HFF-Myc (cell line): ENCODE measurements around the gene ECHDC3.

Experiments used
- DNase-seq: peaks from one replicate; pipeline ENCODE4 v3.0.0-alpha.2; 2011; ENCODE audit warnings: low read depth; ENCODE audit errors: extremely low read depth
- H3K4me3 ChIP-seq: replicated peaks from 2 replicates; pipeline ENCODE4 v1.5.1; 2011; ENCODE audit warnings: low read depth, mild to moderate bottlenecking, control low read depth, low read length
- TF ChIP-seq, protein P1 (sequence below): IDR thresholded peaks from 2 replicates; pipeline ENCODE4 v1.5.1; 2012; ENCODE audit warnings: mild to moderate bottlenecking, low read depth, low read length, control low read depth; ENCODE audit errors: missing control alignments

ECHDC3 gene

DNA sequence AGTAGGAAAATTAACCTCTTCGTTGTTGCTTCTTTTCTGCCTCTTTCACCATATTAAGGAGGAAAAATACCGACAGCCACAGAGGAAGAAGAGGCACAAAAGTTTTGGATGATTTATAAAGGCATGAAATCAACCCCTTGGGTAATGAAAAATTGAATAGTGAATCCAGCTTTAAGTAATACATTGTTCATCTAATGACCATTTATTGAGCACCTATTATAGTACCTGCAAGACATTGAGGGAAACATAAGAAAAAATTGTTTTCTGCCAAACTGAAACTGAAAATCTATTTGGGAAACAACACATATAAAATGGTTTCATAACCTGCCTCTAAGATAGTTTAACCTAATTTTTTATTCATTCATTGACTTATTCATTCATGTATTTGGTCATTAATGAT is 8.2 kb downstream of the ECHDC3 start:
- no peak for DNase-seq
- no peak overlapping the region for H3K4me3 ChIP-seq

DNA sequence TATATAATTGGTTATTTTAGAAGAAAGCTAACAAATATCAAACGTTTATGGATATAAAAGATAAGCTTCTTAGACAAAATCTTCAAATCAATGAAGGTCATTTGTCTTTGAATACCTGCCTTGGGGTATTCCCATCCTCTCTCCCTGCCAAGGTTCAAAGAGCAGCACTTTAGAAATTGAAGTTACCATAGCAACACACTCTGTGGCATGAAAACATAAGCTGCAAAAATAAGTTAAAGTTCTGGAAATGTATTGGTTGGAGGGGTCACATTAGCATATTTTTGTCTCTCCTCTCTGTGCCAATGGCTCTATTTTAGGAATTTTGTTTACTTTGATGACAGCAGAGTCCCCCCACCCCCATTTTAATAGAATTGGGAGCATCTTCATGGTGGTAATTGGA is 12.0 kb downstream of the ECHDC3 start:
- TF ChIP-seq, protein P1, sequence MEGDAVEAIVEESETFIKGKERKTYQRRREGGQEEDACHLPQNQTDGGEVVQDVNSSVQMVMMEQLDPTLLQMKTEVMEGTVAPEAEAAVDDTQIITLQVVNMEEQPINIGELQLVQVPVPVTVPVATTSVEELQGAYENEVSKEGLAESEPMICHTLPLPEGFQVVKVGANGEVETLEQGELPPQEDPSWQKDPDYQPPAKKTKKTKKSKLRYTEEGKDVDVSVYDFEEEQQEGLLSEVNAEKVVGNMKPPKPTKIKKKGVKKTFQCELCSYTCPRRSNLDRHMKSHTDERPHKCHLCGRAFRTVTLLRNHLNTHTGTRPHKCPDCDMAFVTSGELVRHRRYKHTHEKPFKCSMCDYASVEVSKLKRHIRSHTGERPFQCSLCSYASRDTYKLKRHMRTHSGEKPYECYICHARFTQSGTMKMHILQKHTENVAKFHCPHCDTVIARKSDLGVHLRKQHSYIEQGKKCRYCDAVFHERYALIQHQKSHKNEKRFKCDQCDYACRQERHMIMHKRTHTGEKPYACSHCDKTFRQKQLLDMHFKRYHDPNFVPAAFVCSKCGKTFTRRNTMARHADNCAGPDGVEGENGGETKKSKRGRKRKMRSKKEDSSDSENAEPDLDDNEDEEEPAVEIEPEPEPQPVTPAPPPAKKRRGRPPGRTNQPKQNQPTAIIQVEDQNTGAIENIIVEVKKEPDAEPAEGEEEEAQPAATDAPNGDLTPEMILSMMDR, result no peak
- no peak for DNase-seq
- H3K4me3 ChIP-seq, result no peak overlapping the region

More for the DNA sequence above, 8.2 kb downstream of the ECHDC3 start:
- TF ChIP-seq, protein P1, result no peak

DNA sequence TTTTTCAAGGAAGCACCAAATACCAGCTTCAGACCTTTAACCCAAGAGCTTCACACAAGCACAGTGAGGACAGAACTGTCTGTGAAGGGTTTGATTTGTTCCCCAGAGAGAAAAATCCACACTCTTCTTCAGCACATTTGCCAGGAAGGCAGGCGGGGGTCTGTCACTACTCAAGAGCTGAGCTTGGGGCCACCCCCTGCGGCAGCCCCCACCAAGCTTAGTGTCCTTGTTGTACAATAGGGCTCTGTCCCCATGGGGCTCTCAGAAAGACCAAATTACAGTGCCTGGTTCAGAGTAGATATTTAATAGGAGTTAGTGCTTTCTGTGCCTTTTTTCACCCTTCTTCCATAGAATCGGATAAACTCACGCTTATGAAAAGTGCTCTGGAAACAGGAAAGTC is 12.4 kb downstream of the ECHDC3 start:
- TF ChIP-seq, protein P1, result no peak
- H3K4me3 ChIP-seq, result no peak overlapping the region

DNA sequence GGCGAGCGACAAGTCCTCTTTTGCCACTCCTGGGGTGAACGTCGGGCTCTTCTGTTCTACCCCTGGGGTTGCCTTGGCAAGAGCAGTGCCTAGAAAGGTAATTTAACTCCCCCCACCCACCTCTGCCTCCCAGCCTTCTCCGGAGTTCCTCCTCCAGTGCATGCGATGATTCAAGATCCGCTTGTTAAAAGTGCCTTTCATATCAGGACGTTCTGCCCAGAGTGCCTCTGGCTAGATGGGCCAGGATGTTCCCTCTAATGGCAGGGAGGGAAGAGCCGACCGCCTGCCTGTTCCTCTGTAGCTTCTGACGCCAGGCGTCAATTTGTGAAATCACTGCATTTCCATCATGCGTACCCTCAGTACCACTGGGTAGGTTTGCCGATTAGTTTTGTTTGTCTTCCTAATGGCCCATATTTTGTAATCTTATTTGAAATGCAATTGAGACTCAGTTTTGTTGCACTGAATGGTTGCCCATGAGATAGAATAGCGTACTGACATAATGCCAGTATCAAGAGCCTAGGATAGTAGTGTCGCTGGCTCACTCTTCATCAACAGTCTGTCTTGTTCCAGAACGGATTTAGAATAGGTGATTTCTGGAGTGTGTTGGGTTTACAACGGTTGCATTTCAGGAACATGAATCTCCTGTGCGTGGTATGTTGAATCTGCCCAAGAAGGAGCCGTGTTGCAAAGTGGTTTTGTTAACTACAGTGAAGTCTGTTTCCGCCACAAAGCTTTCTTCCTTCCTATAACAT is 13.5 kb downstream of the ECHDC3 start:
- TF ChIP-seq, protein P1, result no peak
- H3K4me3 ChIP-seq, result no peak overlapping the region
- no peak for DNase-seq

More for the DNA sequence above, 12.4 kb downstream of the ECHDC3 start:
- DNase-seq, result no peak

DNA sequence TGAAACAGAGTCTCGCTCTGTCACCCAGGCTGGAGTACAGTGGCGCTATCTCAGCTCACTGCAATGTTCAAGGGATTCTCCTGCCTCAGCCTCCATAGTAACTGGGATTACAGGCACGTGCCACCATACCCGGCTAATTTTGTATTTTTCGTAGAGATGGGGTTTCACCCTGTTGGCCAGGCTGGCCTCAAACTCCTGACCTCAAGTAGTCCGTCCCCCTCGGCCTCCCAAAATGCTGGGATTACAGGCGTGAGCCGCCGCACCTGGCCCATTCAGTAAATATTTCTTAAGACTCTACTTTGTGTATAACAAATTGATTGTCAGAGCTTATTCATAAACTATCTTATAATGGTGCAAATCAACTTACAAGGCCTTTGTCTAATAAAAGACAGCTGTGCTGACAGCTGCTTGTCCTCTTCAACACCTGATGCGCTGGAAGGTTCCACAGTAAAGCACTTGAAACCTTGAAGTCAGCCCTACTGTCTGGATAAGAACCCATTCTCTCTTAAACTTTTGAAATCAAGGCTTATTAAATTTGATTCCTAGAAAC is 14.7 kb downstream of the ECHDC3 start:
- TF ChIP-seq, protein P1, result no peak
- DNase-seq, result no peak
- no peak overlapping the region for H3K4me3 ChIP-seq

DNA sequence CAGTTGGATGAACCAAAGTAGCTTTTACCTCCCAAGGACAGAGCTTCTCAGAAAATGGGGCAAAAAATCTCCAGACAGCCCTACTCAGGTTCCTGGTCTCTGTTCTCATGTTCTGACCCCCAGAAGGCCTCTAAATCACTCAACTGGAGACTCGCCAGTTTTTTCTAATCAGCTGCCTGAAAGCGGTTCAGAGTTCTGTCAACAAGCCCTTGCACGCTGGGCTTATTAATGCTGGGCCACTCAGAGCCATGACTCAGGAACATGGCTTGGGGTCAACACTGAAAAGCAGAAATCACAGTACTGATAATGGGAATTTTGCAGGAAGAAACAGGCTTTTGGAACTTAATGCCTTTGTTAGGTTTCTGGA is 15.3 kb downstream of the ECHDC3 start:
- peak; percentile 49 for DNase-seq
- no peak overlapping the region for H3K4me3 ChIP-seq
- TF ChIP-seq, protein P1, result no peak
